Adrenal gland (tissue), 5 donors: ENCODE measurements around the gene TMEM17.

Experiments used
- POLR2A ChIP-seq, 2 donors: fragments of 450-650 bp; IDR thresholded peaks; one replicate each; pipeline ENCODE4 v1.6.1; 2017; ENCODE audit warnings: antibody characterized with exemption in 2 of 2, mild to moderate bottlenecking in 2 of 2, moderate library complexity in 1 of 2
- TF ChIP-seq, protein P1 (sequence below), 6 experiments: fragments of 450-650 bp in 4 of 6; fragments of 200-600 bp in 2 of 6; sonication (generic) in 1 of 6; IDR thresholded peaks; 1 replicate in 5 of 6; 2 replicates in 1 of 6; pipeline versions ENCODE4 v1.5.1 to v1.8.0; 2016 to 2021; ENCODE audit warnings: antibody characterized with exemption in 6 of 6, mild to moderate bottlenecking in 2 of 6, moderate library complexity in 1 of 6
- donor health status: DM: no; HTN: no; CAD: no.

DNA sequence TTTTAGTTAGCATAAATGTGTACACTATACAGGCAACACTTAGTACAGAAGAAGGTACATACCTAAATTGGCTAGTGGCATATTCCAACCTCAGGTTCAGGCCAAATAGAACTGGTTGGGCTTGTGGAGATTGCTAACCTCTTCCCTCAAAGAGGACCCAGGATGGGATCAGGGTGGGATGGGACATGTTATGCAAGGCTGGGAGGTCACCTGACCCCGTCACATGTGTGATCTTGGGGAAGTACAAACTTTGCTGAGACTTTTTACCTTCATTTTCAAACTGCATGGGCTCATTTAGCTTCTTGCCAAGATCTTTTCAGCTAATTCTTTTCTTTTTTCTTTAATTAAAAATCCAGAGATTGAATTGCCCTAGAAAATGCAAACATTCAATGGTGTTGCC lies 36.9 kb downstream of the TMEM17 start:
- TF ChIP-seq, protein P1, sequence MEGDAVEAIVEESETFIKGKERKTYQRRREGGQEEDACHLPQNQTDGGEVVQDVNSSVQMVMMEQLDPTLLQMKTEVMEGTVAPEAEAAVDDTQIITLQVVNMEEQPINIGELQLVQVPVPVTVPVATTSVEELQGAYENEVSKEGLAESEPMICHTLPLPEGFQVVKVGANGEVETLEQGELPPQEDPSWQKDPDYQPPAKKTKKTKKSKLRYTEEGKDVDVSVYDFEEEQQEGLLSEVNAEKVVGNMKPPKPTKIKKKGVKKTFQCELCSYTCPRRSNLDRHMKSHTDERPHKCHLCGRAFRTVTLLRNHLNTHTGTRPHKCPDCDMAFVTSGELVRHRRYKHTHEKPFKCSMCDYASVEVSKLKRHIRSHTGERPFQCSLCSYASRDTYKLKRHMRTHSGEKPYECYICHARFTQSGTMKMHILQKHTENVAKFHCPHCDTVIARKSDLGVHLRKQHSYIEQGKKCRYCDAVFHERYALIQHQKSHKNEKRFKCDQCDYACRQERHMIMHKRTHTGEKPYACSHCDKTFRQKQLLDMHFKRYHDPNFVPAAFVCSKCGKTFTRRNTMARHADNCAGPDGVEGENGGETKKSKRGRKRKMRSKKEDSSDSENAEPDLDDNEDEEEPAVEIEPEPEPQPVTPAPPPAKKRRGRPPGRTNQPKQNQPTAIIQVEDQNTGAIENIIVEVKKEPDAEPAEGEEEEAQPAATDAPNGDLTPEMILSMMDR (IDR thresholded peaks at IDR 0.05), result no peak
- no peak for TF ChIP-seq POLR2A (IDR thresholded peaks at IDR 0.05)
